ENCODE measurements around the gene AKT3.

AKT3 gene

GRCh38 chr1:243508303-243508713 is 341.7 kb downstream of the AKT3 start:
- peaks cover 34 to 77% (median 65%) of the 10 kb centered on the region in 3 donors for H3K36me3 ChIP-seq
- H3K9me3 ChIP-seq = no peaks in the 10 kb centered on the region
- H3K4me1 ChIP-seq = peaks cover 0 to 5% (median 0%) of the 10 kb centered on the region in 4 donors
- no peaks in the 10 kb centered on the region for H3K27me3 ChIP-seq
- DNase-seq = no peak
- TF ChIP-seq, protein P1, sequence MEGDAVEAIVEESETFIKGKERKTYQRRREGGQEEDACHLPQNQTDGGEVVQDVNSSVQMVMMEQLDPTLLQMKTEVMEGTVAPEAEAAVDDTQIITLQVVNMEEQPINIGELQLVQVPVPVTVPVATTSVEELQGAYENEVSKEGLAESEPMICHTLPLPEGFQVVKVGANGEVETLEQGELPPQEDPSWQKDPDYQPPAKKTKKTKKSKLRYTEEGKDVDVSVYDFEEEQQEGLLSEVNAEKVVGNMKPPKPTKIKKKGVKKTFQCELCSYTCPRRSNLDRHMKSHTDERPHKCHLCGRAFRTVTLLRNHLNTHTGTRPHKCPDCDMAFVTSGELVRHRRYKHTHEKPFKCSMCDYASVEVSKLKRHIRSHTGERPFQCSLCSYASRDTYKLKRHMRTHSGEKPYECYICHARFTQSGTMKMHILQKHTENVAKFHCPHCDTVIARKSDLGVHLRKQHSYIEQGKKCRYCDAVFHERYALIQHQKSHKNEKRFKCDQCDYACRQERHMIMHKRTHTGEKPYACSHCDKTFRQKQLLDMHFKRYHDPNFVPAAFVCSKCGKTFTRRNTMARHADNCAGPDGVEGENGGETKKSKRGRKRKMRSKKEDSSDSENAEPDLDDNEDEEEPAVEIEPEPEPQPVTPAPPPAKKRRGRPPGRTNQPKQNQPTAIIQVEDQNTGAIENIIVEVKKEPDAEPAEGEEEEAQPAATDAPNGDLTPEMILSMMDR (IDR thresholded peaks at IDR 0.05) = no peak
- intact Hi-C loops (cut with DNase I; ENCODE audit: low total_unique reads) = no loop called here
- H3K27ac ChIP-seq = no peak overlapping the region
- no peak overlapping the region for H3K4me3 ChIP-seq

GRCh38 chr1:243507672-243508302 is 342.3 kb downstream of the AKT3 start:
- Histone ChIP-seq H3K9me3 (no peaks in the 10 kb centered on the region), H3K4me3 (no peak overlapping the region), H3K27me3 (no peaks in the 10 kb centered on the region), H3K27ac (no peak overlapping the region), H3K4me1 (peaks cover 0 to 5% (median 0%) of the 10 kb centered on the region in 4 donors), H3K36me3 (peaks cover 34 to 82% (median 70%) of the 10 kb centered on the region in 3 donors)
- intact Hi-C loops (cut with DNase I; ENCODE audit: low total_unique reads) = no loop called here
- TF ChIP-seq, protein P1 (IDR thresholded peaks at IDR 0.05) = no peak
- no peak for DNase-seq

GRCh38 chr1:243507001-243507671 is 342.9 kb downstream of the AKT3 start:
- no peaks in the 10 kb centered on the region for H3K27me3 ChIP-seq
- no peak for DNase-seq
- no peaks in the 10 kb centered on the region for H3K9me3 ChIP-seq
- no peak overlapping the region for H3K27ac ChIP-seq
- peaks cover 34 to 85% (median 74%) of the 10 kb centered on the region in 3 donors for H3K36me3 ChIP-seq
- H3K4me1 ChIP-seq = peaks cover 0 to 5% (median 0%) of the 10 kb centered on the region in 4 donors
- intact Hi-C loops (cut with DNase I; ENCODE audit: low total_unique reads) = no loop called here
- H3K4me3 ChIP-seq = no peak overlapping the region
- TF ChIP-seq, protein P1 (IDR thresholded peaks at IDR 0.05) = no peak

DNA sequence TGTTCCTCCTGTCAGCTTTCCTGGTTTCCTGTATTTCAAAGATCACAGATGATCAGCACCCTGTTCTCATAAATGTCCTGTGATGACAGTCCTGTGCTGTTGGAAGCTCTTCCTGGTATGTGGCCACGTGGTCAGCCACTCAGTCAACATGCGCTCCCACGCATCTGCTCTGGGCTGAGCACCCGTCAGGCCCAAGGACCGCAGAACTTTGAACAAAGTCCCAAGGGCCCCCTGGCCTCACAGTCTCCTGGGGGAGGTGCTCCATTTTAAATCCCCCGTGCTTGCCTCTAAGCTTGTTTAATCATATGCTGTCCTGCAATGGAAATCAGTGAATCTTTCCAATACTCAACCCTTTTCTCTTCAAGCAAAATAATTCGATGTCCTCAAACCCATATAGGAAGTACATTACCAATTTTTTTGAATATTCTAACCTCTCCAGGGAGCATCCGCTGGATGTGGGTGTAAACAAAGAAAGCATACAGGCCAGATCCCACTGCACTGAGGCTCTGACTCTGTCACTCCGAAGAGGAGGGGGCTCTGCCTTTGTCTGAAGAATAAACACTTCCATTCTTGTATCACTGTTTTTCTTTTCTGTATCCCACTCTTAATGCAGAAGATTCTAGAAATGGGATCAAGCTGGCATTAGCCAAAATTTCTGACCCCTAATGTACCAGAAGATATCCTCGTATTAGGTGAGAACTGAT is 343.9 kb downstream of the AKT3 start:
- Histone ChIP-seq H3K36me3 (peaks cover 25 to 75% (median 67%) of the 10 kb centered on the region in 3 donors), H3K27me3 (no peaks in the 10 kb centered on the region), H3K27ac (no peak overlapping the region), H3K9me3 (no peaks in the 10 kb centered on the region), H3K4me1 (peaks cover 0 to 5% (median 0%) of the 10 kb centered on the region in 4 donors), H3K4me3 (no peak overlapping the region)
- TF ChIP-seq, protein P1 (IDR thresholded peaks at IDR 0.05) = no peak
- intact Hi-C loops (cut with DNase I; ENCODE audit: low total_unique reads) = no loop called here
- no peak for DNase-seq

DNA sequence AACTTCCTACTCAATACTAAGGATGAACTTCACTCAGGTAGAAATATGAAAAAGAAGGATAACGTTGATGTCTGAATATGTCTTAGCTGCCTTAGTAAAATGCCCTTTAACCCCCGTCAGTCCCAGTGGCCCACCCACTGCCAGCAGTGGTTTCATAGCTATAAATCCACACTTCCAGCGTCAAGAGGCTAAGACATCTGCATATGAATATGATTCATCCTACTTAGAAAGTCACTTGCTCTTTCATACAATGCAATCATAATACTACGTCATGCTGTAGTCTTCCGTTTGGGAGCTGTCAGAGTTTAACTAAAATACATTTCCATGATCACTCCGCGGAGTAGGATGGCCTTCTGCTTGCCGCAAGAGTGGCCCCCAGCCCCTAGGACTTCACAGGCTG is 346.9 kb downstream of the AKT3 start:
- DNase-seq = no peak
- Histone ChIP-seq H3K4me3 (no peak overlapping the region), H3K36me3 (peaks cover 13 to 65% (median 39%) of the 10 kb centered on the region in 3 donors), H3K27ac (no peak overlapping the region), H3K4me1 (peaks cover 0 to 5% (median 0%) of the 10 kb centered on the region in 4 donors), H3K9me3 (no peaks in the 10 kb centered on the region), H3K27me3 (no peaks in the 10 kb centered on the region)
- intact Hi-C loops (cut with DNase I; ENCODE audit: low total_unique reads) = no loop called here
- TF ChIP-seq, protein P1 (IDR thresholded peaks at IDR 0.05) = no peak

Measured in tibial artery (tissue), 4 donors.